Heart left ventricle (tissue), 16 donors: ENCODE results near the gene FSHR. TPM values are rescaled to one million over a fixed set of nuclear protein-coding genes. Genes with fewer than 3 reads are reported as not detected.

Experiments
- ATAC-seq, 4 donors: fragments of 200-7000 bp; cut with Tn5 transposase; one replicate each; pipeline ENCODE4 v1.9.1; 2020 to 2022; ENCODE audit warnings: moderate library complexity in 4 of 4, mild to moderate bottlenecking in 3 of 4, moderate number of reproducible peaks in 1 of 4
- DNase-seq, 5 donors: peaks; one replicate each; pipeline ENCODE4 v3.0.0-alpha.2; 2020
- H3K27ac ChIP-seq, 12 donors: fragments of 200-600 bp; sonication (generic) in 4 of 12; one replicate each; pipeline versions ENCODE4 v1.5.0 to v1.8.0; 2016 to 2022; ENCODE audit warnings: mild to moderate bottlenecking in 2 of 12
- H3K27me3 ChIP-seq, 9 donors: fragments of 200-600 bp; sonication (generic) in 2 of 9; one replicate each; pipeline versions ENCODE4 v1.5.1 to v1.8.0; 2016 to 2022; ENCODE audit warnings: mild to moderate bottlenecking in 3 of 9
- H3K36me3 ChIP-seq, 9 donors: fragments of 200-600 bp; sonication (generic) in 2 of 9; one replicate each; pipeline versions ENCODE4 v1.5.0 to v1.8.0; 2018 to 2022; ENCODE audit warnings: mild to moderate bottlenecking in 2 of 9
- H3K4me1 ChIP-seq, 12 donors: fragments of 200-600 bp; sonication (generic) in 4 of 12; one replicate each; pipeline versions ENCODE4 v1.5.0 to v1.8.0; 2016 to 2022; ENCODE audit warnings: mild to moderate bottlenecking in 3 of 12
- H3K4me3 ChIP-seq, 12 donors: fragments of 200-600 bp; sonication (generic) in 4 of 12; one replicate each; pipeline versions ENCODE4 v1.5.0 to v1.8.0; 2017 to 2022; ENCODE audit warnings: mild to moderate bottlenecking in 9 of 12, moderate library complexity in 4 of 12
- H3K9me3 ChIP-seq, 12 donors: fragments of 200-600 bp; sonication (generic) in 4 of 12; one replicate each; pipeline versions ENCODE4 v1.5.0 to v1.8.0; 2016 to 2022; ENCODE audit warnings: mild to moderate bottlenecking in 1 of 12
- POLR2A ChIP-seq, 2 donors: fragments of 450-650 bp; IDR thresholded peaks; one replicate each; pipeline ENCODE4 v1.6.1; 2017; ENCODE audit warnings: antibody characterized with exemption in 2 of 2, mild to moderate bottlenecking in 2 of 2, moderate library complexity in 2 of 2
- WGBS, 4 donors: extraction: QIAGEN DNeasy Blood & Tissue Kit in 2 of 4; methylation state at CpG; one replicate each; pipeline versions ENCODE4 v1.1.5 to v1.1.7; 2013 to 2018; 5-methylcytosine and 5-hydroxymethylcytosine counted together
- intact Hi-C, 10 donors: fragments of 100-400 bp; cut with DNase I; formaldehyde crosslinking; loops; one replicate each; pipeline versions ENCODE4 v1.11.1 to v1.14.2; 2022
- polyA plus RNA-seq, 2 donors: library from polyadenylated mRNA; stranded (reverse); fragments of 200-250 nt; gene quantifications; one replicate each; pipeline ENCODE4 v1.2.3, GENCODE V29; 2013
- total RNA-seq, 9 donors: library from RNA; depleted of rRNA in 2 of 9; stranded (reverse); fragments of >200 nt in 2 of 9; fragmentation: NEBNext Ultra II Directional in 3 of 9; extraction: Animal tissue kit (Norgen Biotek cat#: 25700) in 3 of 9; gene quantifications; one replicate each; pipeline versions ENCODE4 v1.1.0 to v1.2.4, GENCODE V29; 2016 to 2023
- TF ChIP-seq, protein P1 (sequence below), 12 donors: fragments of 200-600 bp; sonication (generic) in 4 of 12; IDR thresholded peaks; one replicate each; pipeline versions ENCODE4 v1.5.0 to v1.8.0; 2018 to 2022; ENCODE audit warnings: antibody characterized with exemption in 12 of 12, mild to moderate bottlenecking in 5 of 12
- donor health status: ischemic (EF 13 %, LVEDD 7.1; RV severe dilation, severe dysfunction).
- donor health status: healthy with polysubstance abuse.
- donor health status: DM: no; HTN: yes; CAD: no.
- donor health status: DM: no; HTN: no; CAD: no.
- donor health status: ischemic (EF 25% LVEDD 6.9; RV normal size, moderate dysfunction).
- donor health status: ischemic (EF 25% LVEDD 5.7; RV mildly dilated, moderate dysfunction).
- donor health status: healthy.
- donor health status: DM: yes; HTN: yes; CAD: no.
- donor health status: ischemic (EF 35%, LVEDD 5.7; RV mildly dilated, moderate dysfunction).
- donor health status: nonischemic (EF 11% LVEDD 7.7; RV severe dilation, severe dysfunction).
- donor health status: DM: yes; HTN: yes; CAD: no.
- donor health status: PGD.
- donor health status: ischemic (EF 29% LVEDD 5.4; RV normal size, mild dysfunction).
- donor health status: nonischemic (EF 23%, LVEDD 6.1; RV moderate dilation, normal function).

The FSHR gene
- total and polyA plus RNA-seq, 11 donors = 0.19 to 0.75 (median 0.39) TPM; not detected in 5

DNA sequence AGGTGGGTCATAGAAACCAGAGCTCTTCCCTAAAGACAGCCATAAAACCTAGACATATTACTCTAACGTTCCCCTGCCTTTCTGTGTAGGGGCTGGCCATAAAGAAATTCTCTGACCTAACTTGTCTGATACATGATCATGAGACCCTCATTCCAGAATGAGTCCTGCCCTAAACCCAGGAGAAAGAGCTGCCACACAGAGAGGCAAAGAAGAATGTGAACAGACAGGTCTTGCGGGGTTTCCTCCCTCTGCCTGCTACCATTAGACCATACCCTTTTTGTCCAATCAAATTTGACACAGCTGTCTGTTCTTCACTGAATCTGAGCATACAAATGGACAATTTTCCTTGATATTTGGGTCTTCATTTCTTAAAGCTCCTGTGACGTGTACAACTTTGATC lies 200.0 kb downstream of the FSHR start:
- Histone ChIP-seq H3K27me3 (no peaks in the 10 kb centered on the region), H3K27ac (no peak overlapping the region), H3K4me3 (no peak overlapping the region), H3K36me3 (no peaks in the 10 kb centered on the region), H3K9me3 (no peaks in the 10 kb centered on the region), H3K4me1 (peaks cover 0 to 5% (median 0%) of the 10 kb centered on the region in 12 donors)
- 87 to 94% (median 91%) methylated on average over 3 of the region's 3 CpGs for WGBS, 4 donors
- TF ChIP-seq, protein P1, sequence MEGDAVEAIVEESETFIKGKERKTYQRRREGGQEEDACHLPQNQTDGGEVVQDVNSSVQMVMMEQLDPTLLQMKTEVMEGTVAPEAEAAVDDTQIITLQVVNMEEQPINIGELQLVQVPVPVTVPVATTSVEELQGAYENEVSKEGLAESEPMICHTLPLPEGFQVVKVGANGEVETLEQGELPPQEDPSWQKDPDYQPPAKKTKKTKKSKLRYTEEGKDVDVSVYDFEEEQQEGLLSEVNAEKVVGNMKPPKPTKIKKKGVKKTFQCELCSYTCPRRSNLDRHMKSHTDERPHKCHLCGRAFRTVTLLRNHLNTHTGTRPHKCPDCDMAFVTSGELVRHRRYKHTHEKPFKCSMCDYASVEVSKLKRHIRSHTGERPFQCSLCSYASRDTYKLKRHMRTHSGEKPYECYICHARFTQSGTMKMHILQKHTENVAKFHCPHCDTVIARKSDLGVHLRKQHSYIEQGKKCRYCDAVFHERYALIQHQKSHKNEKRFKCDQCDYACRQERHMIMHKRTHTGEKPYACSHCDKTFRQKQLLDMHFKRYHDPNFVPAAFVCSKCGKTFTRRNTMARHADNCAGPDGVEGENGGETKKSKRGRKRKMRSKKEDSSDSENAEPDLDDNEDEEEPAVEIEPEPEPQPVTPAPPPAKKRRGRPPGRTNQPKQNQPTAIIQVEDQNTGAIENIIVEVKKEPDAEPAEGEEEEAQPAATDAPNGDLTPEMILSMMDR (IDR thresholded peaks at IDR 0.05) = no peak
- TF ChIP-seq POLR2A (IDR thresholded peaks at IDR 0.05) = no peak
- intact Hi-C loops = no loop called here
- ATAC-seq (no peak), DNase-seq (no peak)

DNA sequence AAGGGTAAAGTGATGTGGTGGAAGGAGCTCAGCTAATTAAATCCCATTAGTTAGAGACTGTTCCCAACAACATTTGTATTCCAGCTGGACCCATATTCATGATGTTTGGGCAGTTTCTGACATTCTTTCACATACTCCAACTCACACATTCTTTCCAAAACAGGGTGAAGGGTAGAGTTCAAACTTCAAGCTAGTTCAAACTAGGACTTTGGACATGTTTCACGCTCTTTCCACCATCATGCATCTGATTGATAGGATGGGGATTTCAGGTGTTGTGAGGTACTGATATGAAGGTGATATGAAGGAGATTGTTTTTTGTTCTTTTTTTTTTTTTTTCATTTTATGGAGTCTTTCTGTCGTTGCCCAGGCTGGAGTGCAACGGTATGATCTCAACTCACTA lies 201.7 kb downstream of the FSHR start:
- Histone ChIP-seq H3K4me3 (no peak overlapping the region), H3K27ac (no peak overlapping the region), H3K9me3 (no peaks in the 10 kb centered on the region), H3K4me1 (peaks cover 0 to 6% (median 0%) of the 10 kb centered on the region in 12 donors), H3K27me3 (no peaks in the 10 kb centered on the region), H3K36me3 (no peaks in the 10 kb centered on the region)
- DNase-seq (no peak), ATAC-seq (no peak)
- TF ChIP-seq, protein P1 (IDR thresholded peaks at IDR 0.05) = no peak
- TF ChIP-seq POLR2A (IDR thresholded peaks at IDR 0.05) = no peak
- intact Hi-C loops = no loop called here
- 56 to 91% (median 85%) methylated on average over 3 of the region's 3 CpGs for WGBS, 4 donors

DNA sequence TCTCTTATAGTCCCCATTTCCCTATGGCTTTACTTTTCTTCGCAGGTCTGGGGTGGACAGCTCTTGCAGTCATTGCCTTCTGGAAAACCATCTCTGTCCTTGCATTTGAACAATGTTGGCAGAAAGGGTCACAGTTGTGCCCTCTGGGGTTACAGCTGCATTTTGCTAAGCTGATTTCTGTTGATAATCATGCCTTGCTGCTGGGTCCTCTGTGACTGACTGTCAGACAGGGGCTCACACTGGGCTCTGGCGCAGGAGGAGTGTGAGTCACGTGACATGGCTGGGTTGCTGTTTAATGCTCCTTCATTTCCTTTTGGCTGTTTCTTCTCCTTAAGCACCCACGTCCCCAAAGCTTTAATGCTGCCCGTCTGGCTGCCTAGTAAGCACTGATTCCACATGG lies 202.2 kb downstream of the FSHR start:
- Histone ChIP-seq H3K4me3 (no peak overlapping the region), H3K4me1 (peaks cover 0 to 6% (median 0%) of the 10 kb centered on the region in 12 donors), H3K36me3 (no peaks in the 10 kb centered on the region), H3K9me3 (no peaks in the 10 kb centered on the region), H3K27ac (no peak overlapping the region), H3K27me3 (no peaks in the 10 kb centered on the region)
- intact Hi-C loops = no loop called here
- ATAC-seq = no peak
- TF ChIP-seq, protein P1 (IDR thresholded peaks at IDR 0.05) = no peak
- WGBS, 4 donors = 45 to 63% (median 53%) methylated on average over 5 of the region's 5 CpGs
- DNase-seq = no peak

DNA sequence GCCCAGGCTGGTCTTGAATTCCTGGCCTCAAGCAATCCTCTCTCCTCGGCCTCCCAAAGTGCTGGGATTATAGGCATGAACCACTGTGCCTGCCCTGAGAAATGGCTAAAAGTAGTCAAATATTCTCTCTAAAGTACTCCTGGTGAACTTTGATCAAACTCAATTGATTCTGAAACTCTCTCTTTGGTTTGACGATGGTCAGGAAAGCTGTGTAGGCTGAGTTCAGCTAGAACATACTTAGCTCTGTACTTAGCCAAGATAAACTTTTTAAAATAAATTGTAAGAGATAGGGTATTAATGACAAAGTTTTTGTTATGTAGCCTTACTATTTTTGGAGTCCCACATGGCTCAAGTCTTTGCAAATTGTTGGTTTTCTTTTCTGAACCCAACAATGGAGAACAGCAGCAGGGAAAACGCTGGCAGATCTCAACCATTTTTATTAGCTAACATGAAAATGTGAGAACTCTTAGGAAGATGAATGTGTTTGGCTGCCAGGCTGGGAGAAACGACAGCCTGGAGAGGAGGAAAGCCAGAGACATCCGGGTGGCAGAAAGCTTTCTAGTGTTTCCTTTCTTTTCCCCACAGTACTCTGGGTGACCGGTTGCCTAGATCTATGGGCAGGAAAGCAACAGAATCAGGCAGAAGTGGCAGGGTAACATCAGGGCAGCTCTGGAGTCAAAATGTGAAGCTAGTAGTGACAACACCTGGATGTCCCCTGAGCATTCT lies 205.8 kb downstream of the FSHR start:
- Histone ChIP-seq H3K4me1 (peaks cover 0 to 11% (median 0%) of the 10 kb centered on the region in 12 donors), H3K27me3 (no peaks in the 10 kb centered on the region), H3K9me3 (no peaks in the 10 kb centered on the region), H3K27ac (no peak overlapping the region), H3K4me3 (no peak overlapping the region), H3K36me3 (no peaks in the 10 kb centered on the region)
- 37 to 47% (median 42%) methylated on average over 6 of the region's 6 CpGs for WGBS, 4 donors
- ATAC-seq (no peak), DNase-seq (no peak)
- TF ChIP-seq POLR2A (IDR thresholded peaks at IDR 0.05) = no peak
- TF ChIP-seq, protein P1 (IDR thresholded peaks at IDR 0.05) = no peak
- intact Hi-C loops = loop anchor here in 7 of 10 donors (5.0 to 10.0 kb wide), 11 partner anchors 276 to 1546 kb away; no protein-coding TSS in a partner anchor
